Prostate gland (tissue), 2 donors: ENCODE data around the gene EIF2S3B.

ENCODE experiments used
- POLR2A ChIP-seq: fragments of 450-650 bp; IDR thresholded peaks from one replicate; pipeline ENCODE4 v1.6.1; 2016; ENCODE audit warnings: antibody characterized with exemption, mild to moderate bottlenecking
- POLR2AphosphoS5 ChIP-seq: sonication (generic); formaldehyde crosslinking; IDR thresholded peaks from one replicate; pipeline ENCODE4 v1.6.1; 2017; ENCODE audit warnings: antibody characterized with exemption
- TF ChIP-seq, protein P1 (sequence below), 4 experiments: fragments of 200-600 bp in 2 of 4; fragments of 450-650 bp in 2 of 4; sonication (generic) in 2 of 4; IDR thresholded peaks; 1 replicate in 3 of 4; 2 replicates in 1 of 4; pipeline ENCODE4 v1.5.1; 2016 to 2019; ENCODE audit warnings: antibody characterized with exemption in 4 of 4, mild to moderate bottlenecking in 2 of 4, moderate library complexity in 2 of 4

- TF ChIP-seq, protein P1, sequence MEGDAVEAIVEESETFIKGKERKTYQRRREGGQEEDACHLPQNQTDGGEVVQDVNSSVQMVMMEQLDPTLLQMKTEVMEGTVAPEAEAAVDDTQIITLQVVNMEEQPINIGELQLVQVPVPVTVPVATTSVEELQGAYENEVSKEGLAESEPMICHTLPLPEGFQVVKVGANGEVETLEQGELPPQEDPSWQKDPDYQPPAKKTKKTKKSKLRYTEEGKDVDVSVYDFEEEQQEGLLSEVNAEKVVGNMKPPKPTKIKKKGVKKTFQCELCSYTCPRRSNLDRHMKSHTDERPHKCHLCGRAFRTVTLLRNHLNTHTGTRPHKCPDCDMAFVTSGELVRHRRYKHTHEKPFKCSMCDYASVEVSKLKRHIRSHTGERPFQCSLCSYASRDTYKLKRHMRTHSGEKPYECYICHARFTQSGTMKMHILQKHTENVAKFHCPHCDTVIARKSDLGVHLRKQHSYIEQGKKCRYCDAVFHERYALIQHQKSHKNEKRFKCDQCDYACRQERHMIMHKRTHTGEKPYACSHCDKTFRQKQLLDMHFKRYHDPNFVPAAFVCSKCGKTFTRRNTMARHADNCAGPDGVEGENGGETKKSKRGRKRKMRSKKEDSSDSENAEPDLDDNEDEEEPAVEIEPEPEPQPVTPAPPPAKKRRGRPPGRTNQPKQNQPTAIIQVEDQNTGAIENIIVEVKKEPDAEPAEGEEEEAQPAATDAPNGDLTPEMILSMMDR (IDR thresholded peaks at IDR 0.05): no peak
- no peak for TF ChIP-seq POLR2A
- TF ChIP-seq POLR2AphosphoS5: no peak
These were observed 37.8 kb downstream of the EIF2S3B start for GRCh38 chr12:10543499-10543898.
